Lower leg skin (tissue), 4 donors: Measurements from ENCODE around the gene MFSD1. TPM values are rescaled to one million over a fixed set of nuclear protein-coding genes. Genes with fewer than 3 reads are reported as not detected.

Experiments used
- DNase-seq, 2 donors: peaks; one replicate each; pipeline ENCODE4 v3.0.0-alpha.2; 2019; ENCODE audit warnings: low spot score in 2 of 2
- H3K4me3 ChIP-seq: fragments of 200-600 bp; sonication (generic); 2 replicates; pipeline ENCODE4 v1.5.1; 2017; ENCODE audit warnings: mild to moderate bottlenecking, low read depth; ENCODE audit not compliant: poor library complexity, severe bottlenecking
- CTCF ChIP-seq, 3 donors: fragments of 450-650 bp; IDR thresholded peaks; one replicate each; pipeline ENCODE4 v1.5.1; 2016; ENCODE audit warnings: antibody characterized with exemption in 3 of 3, mild to moderate bottlenecking in 3 of 3, moderate library complexity in 2 of 3
- POLR2A ChIP-seq, 2 donors: fragments of 450-650 bp; IDR thresholded peaks; one replicate each; pipeline ENCODE4 v1.6.1; 2016 to 2017; ENCODE audit warnings: antibody characterized with exemption in 2 of 2, mild to moderate bottlenecking in 1 of 2, moderate library complexity in 1 of 2
- WGBS, 2 donors: methylation state at CpG; one replicate each; pipeline ENCODE4 v1.1.5; 2018; 5-methylcytosine and 5-hydroxymethylcytosine counted together
- intact Hi-C: fragments of 100-400 bp; cut with DNase I; formaldehyde crosslinking; loops from one replicate; pipeline ENCODE4 v1.15.0; 2023; ENCODE audit warnings: low total_unique reads
- total RNA-seq, 4 donors: library from RNA; depleted of rRNA; stranded (reverse); fragments of >200 nt; gene quantifications; one replicate each; pipeline ENCODE4 v1.1.0, GENCODE V29; 2016

MFSD1 gene
- total RNA-seq, 4 donors from 2014 or later = 48.9 to 99.2 (median 62.0) TPM

GRCh38 chr3:158763421-158763820, 38.4 kb upstream of the MFSD1 start:
- intact Hi-C loops = no loop called here
- TF ChIP-seq CTCF (IDR thresholded peaks at IDR 0.05) (no peak), POLR2A (IDR thresholded peaks at IDR 0.05) (no peak)
- no peak for DNase-seq
- H3K4me3 ChIP-seq = no peak overlapping the region
- WGBS, 2 donors = 64 to 76% methylated on average over 2 of the region's 2 CpGs

GRCh38 chr3:158765518-158766205, 36.2 kb upstream of the MFSD1 start:
- TF ChIP-seq POLR2A (IDR thresholded peaks at IDR 0.05) (no peak), CTCF (IDR thresholded peaks at IDR 0.05) (no peak)
- no peak overlapping the region for H3K4me3 ChIP-seq
- no peak for DNase-seq
- intact Hi-C loops = no loop called here
- WGBS, 2 donors = 74 to 86% methylated on average over 3 of the region's 3 CpGs

GRCh38 chr3:158766364-158766763, 35.5 kb upstream of the MFSD1 start:
- intact Hi-C loops = no loop called here
- TF ChIP-seq POLR2A (IDR thresholded peaks at IDR 0.05) = no peak
- TF ChIP-seq CTCF (IDR thresholded peaks at IDR 0.05) = no peak
- WGBS, 2 donors = 62 to 81% methylated on average over 1 of the region's 1 CpG
- no peak overlapping the region for H3K4me3 ChIP-seq
- no peak for DNase-seq

- DNase-seq = no peak
- intact Hi-C loops = no loop called here
- no peak for TF ChIP-seq CTCF (IDR thresholded peaks at IDR 0.05)
- no peak for TF ChIP-seq POLR2A (IDR thresholded peaks at IDR 0.05)
- WGBS, 2 donors = 22 to 27% methylated on average over 7 of the region's 7 CpGs
- H3K4me3 ChIP-seq = no peak overlapping the region
These were observed 33.5 kb upstream of the MFSD1 start for GRCh38 chr3:158768361-158768787.

GRCh38 chr3:158768881-158769543, 32.8 kb upstream of the MFSD1 start:
- WGBS, 2 donors = 54 to 65% methylated on average over 8 of the region's 8 CpGs
- intact Hi-C loops = no loop called here
- peak in 1 of 2 donors; percentile 41 for DNase-seq
- TF ChIP-seq POLR2A (IDR thresholded peaks at IDR 0.05) (no peak), CTCF (IDR thresholded peaks at IDR 0.05) (no peak)
- no peak overlapping the region for H3K4me3 ChIP-seq
